OCI-LY3 (cell line): ENCODE measurements around the gene SLC34A1.

Source experiments
- H2AFZ ChIP-seq: fragments of 200-600, 300-600 bp; shearing (Covaris generic); 2 replicates; pipeline ENCODE4 v1.6.0; 2014; ENCODE audit warnings: antibody characterized with exemption, low read depth, low read length
- H3K27ac ChIP-seq: fragments of 200-600, 300-600 bp; sonication (generic); 2 replicates; pipeline ENCODE4 v1.5.1; 2014; ENCODE audit warnings: mild to moderate bottlenecking, low read length, moderate library complexity, mixed read lengths
- H3K27me3 ChIP-seq: fragments of 200-600, 300-600 bp; sonication (generic); 2 replicates; pipeline ENCODE4 v1.6.1; 2014; ENCODE audit warnings: low read depth, low read length, mixed read lengths
- H3K36me3 ChIP-seq: fragments of 200-600, 300-600 bp; sonication (generic); replicated peaks from 2 replicates; pipeline ENCODE3; 2014; ENCODE audit warnings: low read depth, low read length, mixed read lengths
- H3K4me1 ChIP-seq: fragments of 300-600, 200-600 bp; sonication (generic); 2 replicates; pipeline ENCODE4 v1.6.1; 2014; ENCODE audit warnings: low read length, mixed read lengths
- H3K4me2 ChIP-seq: fragments of 200-600, 300-600 bp; sonication (generic); 2 replicates; pipeline ENCODE4 v1.6.1; 2014; ENCODE audit warnings: low read length, mixed read lengths
- H3K4me3 ChIP-seq: fragments of 300-600, 200-600 bp; sonication (generic); 2 replicates; pipeline ENCODE4 v1.5.1; 2014; ENCODE audit warnings: antibody characterized with exemption, mild to moderate bottlenecking, low read length, moderate library complexity
- H3K79me2 ChIP-seq: fragments of 300-600, 200-600 bp; shearing (Covaris generic); 2 replicates; pipeline ENCODE4 v1.6.1; 2014; ENCODE audit warnings: mild to moderate bottlenecking, low read length, mixed read lengths
- H3K9ac ChIP-seq: fragments of 300-600, 200-600 bp; shearing (Covaris generic); 2 replicates; pipeline ENCODE4 v1.6.0; 2014; ENCODE audit warnings: mild to moderate bottlenecking, low read length, moderate library complexity
- H3K9me3 ChIP-seq: fragments of 200-600, 300-600 bp; shearing (Covaris generic); 2 replicates; pipeline ENCODE4 v1.6.1; 2014; ENCODE audit warnings: low read length, mixed read lengths; ENCODE audit not compliant: insufficient read depth
- H4K20me1 ChIP-seq: fragments of 200-600, 300-600 bp; sonication (generic); 2 replicates; pipeline ENCODE4 v1.6.1; 2016; ENCODE audit warnings: low read length, mixed read lengths; ENCODE audit not compliant: insufficient read depth
- EZH2phosphoT487 ChIP-seq: fragments of 200-600 bp; shearing (Covaris generic); IDR thresholded peaks from 2 replicates; pipeline ENCODE4 v1.6.1; 2018; ENCODE audit warnings: antibody characterized with exemption, mixed run types, low read depth
- TF ChIP-seq, protein P1 (sequence below): fragments of 200-600, 300-600 bp; sonication (generic); IDR thresholded peaks from 2 replicates; pipeline ENCODE4 v1.5.1; 2014; ENCODE audit warnings: antibody characterized with exemption, low read length, low read depth

SLC34A1 gene

DNA sequence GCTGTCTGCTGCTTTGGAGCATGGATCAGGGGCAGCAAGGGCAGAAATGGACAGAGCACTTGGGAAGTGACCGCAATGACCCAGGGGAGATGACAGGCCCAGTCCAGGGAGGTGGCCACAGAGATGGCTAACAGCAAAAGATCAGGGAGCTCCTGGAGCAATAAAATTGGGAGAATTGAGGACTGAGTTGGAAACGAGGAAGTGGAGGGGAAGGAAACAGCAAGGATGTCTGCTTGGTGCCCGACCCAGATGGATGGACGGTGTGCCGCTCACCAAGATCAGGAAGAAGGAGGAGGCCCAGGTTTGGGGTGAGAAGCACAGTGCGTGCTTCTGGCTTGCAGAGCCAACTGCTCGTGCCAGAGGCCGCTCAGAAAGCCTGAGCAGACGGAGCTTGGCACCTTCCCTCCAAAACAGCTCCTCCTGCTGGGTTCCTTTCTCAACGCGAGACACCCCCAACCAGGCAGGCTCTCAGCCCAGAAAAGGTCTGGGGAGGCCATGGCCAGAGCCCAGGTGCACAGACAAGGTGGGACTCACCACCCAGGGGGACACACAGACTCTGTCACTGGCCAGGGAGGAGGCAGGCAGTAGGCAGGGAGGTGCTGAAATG lies 1.7 kb upstream of the SLC34A1 start:
- Histone ChIP-seq H3K9ac (no peak overlapping the region), H3K27me3 (peaks cover 36% of the 10 kb centered on the region), H3K36me3 (no peaks in the 10 kb centered on the region), H3K27ac (no peak overlapping the region), H4K20me1 (no peaks in the 10 kb centered on the region), H3K4me1 (no peaks in the 10 kb centered on the region), H2AFZ (no peak overlapping the region), H3K79me2 (no peaks in the 10 kb centered on the region), H3K9me3 (no peaks in the 10 kb centered on the region), H3K4me3 (no peak overlapping the region), H3K4me2 (no peak overlapping the region)
- TF ChIP-seq, protein P1, sequence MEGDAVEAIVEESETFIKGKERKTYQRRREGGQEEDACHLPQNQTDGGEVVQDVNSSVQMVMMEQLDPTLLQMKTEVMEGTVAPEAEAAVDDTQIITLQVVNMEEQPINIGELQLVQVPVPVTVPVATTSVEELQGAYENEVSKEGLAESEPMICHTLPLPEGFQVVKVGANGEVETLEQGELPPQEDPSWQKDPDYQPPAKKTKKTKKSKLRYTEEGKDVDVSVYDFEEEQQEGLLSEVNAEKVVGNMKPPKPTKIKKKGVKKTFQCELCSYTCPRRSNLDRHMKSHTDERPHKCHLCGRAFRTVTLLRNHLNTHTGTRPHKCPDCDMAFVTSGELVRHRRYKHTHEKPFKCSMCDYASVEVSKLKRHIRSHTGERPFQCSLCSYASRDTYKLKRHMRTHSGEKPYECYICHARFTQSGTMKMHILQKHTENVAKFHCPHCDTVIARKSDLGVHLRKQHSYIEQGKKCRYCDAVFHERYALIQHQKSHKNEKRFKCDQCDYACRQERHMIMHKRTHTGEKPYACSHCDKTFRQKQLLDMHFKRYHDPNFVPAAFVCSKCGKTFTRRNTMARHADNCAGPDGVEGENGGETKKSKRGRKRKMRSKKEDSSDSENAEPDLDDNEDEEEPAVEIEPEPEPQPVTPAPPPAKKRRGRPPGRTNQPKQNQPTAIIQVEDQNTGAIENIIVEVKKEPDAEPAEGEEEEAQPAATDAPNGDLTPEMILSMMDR, result peak; percentile 39
- TF ChIP-seq EZH2phosphoT487, result no peak

DNA sequence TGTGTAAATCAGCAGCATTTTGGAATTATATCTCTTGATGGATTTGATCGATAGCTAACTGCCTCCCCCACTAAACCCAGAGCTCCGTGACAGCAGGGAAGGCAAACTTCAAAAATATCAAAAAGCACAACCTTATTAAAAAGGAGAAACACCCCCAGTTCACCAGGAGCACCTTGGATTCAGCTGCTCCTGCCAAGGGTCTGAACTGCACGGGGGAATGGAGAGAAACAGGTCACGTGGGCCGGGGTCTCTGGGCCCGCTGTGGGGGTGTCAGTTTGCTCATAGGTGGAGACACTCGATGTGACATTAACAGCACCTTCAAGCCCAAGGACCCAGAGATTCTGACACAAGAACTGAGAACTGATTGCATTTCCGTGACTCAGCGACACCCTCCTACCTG lies 1.1 kb upstream of the SLC34A1 start:
- Histone ChIP-seq H3K36me3 (no peaks in the 10 kb centered on the region), H2AFZ (no peak overlapping the region), H3K27ac (no peak overlapping the region), H3K4me1 (no peaks in the 10 kb centered on the region), H3K4me2 (no peak overlapping the region), H3K9ac (no peak overlapping the region), H4K20me1 (no peaks in the 10 kb centered on the region), H3K27me3 (peaks cover 41% of the 10 kb centered on the region), H3K9me3 (no peaks in the 10 kb centered on the region), H3K4me3 (no peak overlapping the region), H3K79me2 (no peaks in the 10 kb centered on the region)
- TF ChIP-seq, protein P1, result no peak
- no peak for TF ChIP-seq EZH2phosphoT487

DNA sequence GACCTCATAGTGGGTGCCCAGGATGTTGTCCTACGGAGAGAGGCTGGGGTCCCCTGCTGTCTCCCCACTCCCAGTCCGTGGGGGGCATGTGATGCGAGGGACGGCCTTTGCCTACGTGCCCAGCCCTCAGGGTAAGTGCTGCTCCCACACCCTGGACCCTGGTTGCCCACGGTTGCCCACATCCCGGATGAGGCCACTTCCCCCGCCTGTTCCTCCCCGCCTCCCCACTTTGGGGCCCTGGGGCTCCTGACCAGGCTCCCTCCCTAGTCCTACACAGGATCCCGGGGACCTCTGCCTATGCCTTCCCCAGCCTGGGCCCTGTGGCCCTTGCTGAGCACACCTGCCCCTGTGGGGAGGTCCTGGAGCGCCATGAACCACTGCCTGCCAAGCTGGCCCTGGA lies 1.5 kb downstream of the SLC34A1 start:
- no peak overlapping the region for H2AFZ ChIP-seq
- no peaks in the 10 kb centered on the region for H4K20me1 ChIP-seq
- no peak overlapping the region for H3K4me3 ChIP-seq
- H3K4me1 ChIP-seq, result peaks cover 23% of the 10 kb centered on the region
- H3K36me3 ChIP-seq, result no peaks in the 10 kb centered on the region
- TF ChIP-seq, protein P1, result no peak
- no peak for TF ChIP-seq EZH2phosphoT487
- no peaks in the 10 kb centered on the region for H3K79me2 ChIP-seq
- H3K27ac ChIP-seq, result no peak overlapping the region
- H3K27me3 ChIP-seq, result peaks cover 56% of the 10 kb centered on the region
- no peaks in the 10 kb centered on the region for H3K9me3 ChIP-seq
- no peak overlapping the region for H3K4me2 ChIP-seq
- no peak overlapping the region for H3K9ac ChIP-seq

DNA sequence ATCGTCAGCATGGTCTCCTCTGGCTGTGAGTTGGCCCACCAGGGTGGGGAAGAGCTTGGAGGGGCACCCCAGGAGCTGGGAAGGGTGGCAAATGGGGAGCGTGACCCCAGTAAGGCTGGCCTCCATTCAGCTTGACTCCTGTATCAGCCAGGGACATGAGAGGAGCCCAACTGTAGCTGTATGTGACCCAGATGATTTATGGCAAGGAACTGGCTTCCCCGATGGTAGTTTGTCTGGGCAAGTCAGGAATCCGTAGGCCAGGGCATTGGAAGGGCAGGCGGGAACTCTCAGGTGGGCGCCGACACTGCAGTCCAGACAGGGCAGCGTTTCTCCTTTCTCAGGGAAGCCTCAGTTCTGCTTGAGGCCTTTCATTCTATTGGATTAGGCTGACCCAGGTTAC lies 2.3 kb downstream of the SLC34A1 start:
- peaks cover 23% of the 10 kb centered on the region for H3K4me1 ChIP-seq
- H3K79me2 ChIP-seq, result no peaks in the 10 kb centered on the region
- H2AFZ ChIP-seq, result no peak overlapping the region
- H3K9ac ChIP-seq, result no peak overlapping the region
- H3K4me3 ChIP-seq, result no peak overlapping the region
- no peak overlapping the region for H3K4me2 ChIP-seq
- H3K27ac ChIP-seq, result no peak overlapping the region
- no peaks in the 10 kb centered on the region for H3K9me3 ChIP-seq
- no peak for TF ChIP-seq EZH2phosphoT487
- TF ChIP-seq, protein P1, result no peak
- H3K27me3 ChIP-seq, result peaks cover 56% of the 10 kb centered on the region
- H3K36me3 ChIP-seq, result no peaks in the 10 kb centered on the region
- H4K20me1 ChIP-seq, result no peaks in the 10 kb centered on the region
